Stimulated activated CD4-positive, alpha-beta T cell treated with anti-CD3 and anti-CD28 coated beads, TNF-alpha, amount 100 ng/mL, for 4 hours (primary cell): ENCODE measurements around the gene TSFM.
"Not testable (repeated sequence)": the region's sequence is repeated elsewhere in the genome, so short reads cannot be mapped to it uniquely, and the experiment has no call there.

ENCODE experiments used
- DNase-seq, 3 experiments: peaks; one replicate each; pipeline ENCODE4 v3.0.0-alpha.2; 2020; ENCODE audit warnings: low read depth in 3 of 3

TSFM gene

GRCh38 chr12:57815177-57816000 is 32.8 kb downstream of the TSFM start:
- DNase-seq: no peak

- DNase-seq: no peak
These were observed 33.6 kb downstream of the TSFM start for GRCh38 chr12:57816001-57816854.

- no peak for DNase-seq
These were observed 34.2 kb downstream of the TSFM start for GRCh38 chr12:57816855-57817151.

GRCh38 chr12:57817261-57817989 is 34.8 kb downstream of the TSFM start:
- DNase-seq: no peak

GRCh38 chr12:57817990-57818331 is 35.4 kb downstream of the TSFM start:
- DNase-seq: not testable (repeated sequence)

- DNase-seq: not testable (repeated sequence)
These were observed 37.5 kb downstream of the TSFM start for GRCh38 chr12:57820119-57820518.

GRCh38 chr12:57821015-57821414 is 38.4 kb downstream of the TSFM start:
- DNase-seq: not testable (repeated sequence)

GRCh38 chr12:57821474-57822214 is 39.1 kb downstream of the TSFM start:
- no peak for DNase-seq

- DNase-seq: no peak
These were observed 40.0 kb downstream of the TSFM start for GRCh38 chr12:57822392-57823130.

- no peak for DNase-seq
These were observed 40.7 kb downstream of the TSFM start for GRCh38 chr12:57823131-57823907.

GRCh38 chr12:57823908-57824640 is 41.5 kb downstream of the TSFM start:
- DNase-seq: no peak

GRCh38 chr12:57825451-57825850 is 42.9 kb downstream of the TSFM start:
- DNase-seq: no peak

GRCh38 chr12:57826400-57826799 is 43.8 kb downstream of the TSFM start:
- no peak for DNase-seq

GRCh38 chr12:57826966-57827365 is 44.4 kb downstream of the TSFM start:
- no peak for DNase-seq

- DNase-seq: no peak
These were observed 46.6 kb downstream of the TSFM start for GRCh38 chr12:57829025-57829777.

GRCh38 chr12:57830393-57830792 is 47.8 kb downstream of the TSFM start:
- DNase-seq: no peak

GRCh38 chr12:57832966-57833365 is 50.4 kb downstream of the TSFM start:
- DNase-seq: no peak

- DNase-seq: no peak
These were observed 51.1 kb downstream of the TSFM start for GRCh38 chr12:57833672-57834071.
